OCI-LY7 (cell line): Measurements from ENCODE around the gene CRYL1. TPM values are rescaled to one million over a fixed set of nuclear protein-coding genes. Genes with fewer than 3 reads are reported as not detected.

Source experiments
- BruUV-seq: library from RNA; stranded (reverse); fragments of 400-500 nt; replicated peaks from 2 replicates; lab custom pipeline; 2021; lab: Mats Ljungman, UMichigan
- CTCF ChIA-PET: fragments of 300-600 bp; sonication (Branson Sonifier 250); formaldehyde crosslinking; loops from one replicate; lab custom pipeline; 2022; ENCODE audit warnings: antibody characterized with exemption; ENCODE audit not compliant: unreplicated experiment; lab: Charles Lee
- POLR2A ChIA-PET: fragments of 300-600 bp; sonication (Branson Sonifier 250); formaldehyde crosslinking; loops from one replicate; lab custom pipeline; 2022; ENCODE audit warnings: antibody characterized with exemption; lab: Charles Lee
- DNase-seq: peaks from one replicate; pipeline ENCODE4 v3.0.0-alpha.2; 2015; ENCODE audit warnings: low spot score
- H2AFZ ChIP-seq: fragments of 200-600 bp; sonication (generic), shearing (Covaris generic); 2 replicates; pipeline ENCODE4 v1.6.1; 2014; ENCODE audit warnings: mild to moderate bottlenecking, antibody characterized with exemption, low read length, moderate library complexity
- H3K27ac ChIP-seq: fragments of 200-600 bp; sonication (generic); 2 replicates; pipeline ENCODE4 v1.5.1; 2014; ENCODE audit warnings: mixed run types, low read depth, mild to moderate bottlenecking, moderate library complexity, low read length, inconsistent platforms; ENCODE audit not compliant: poor library complexity, severe bottlenecking
- H3K36me3 ChIP-seq: fragments of 200-600 bp; sonication (generic); 2 replicates; pipeline ENCODE4 v1.6.1; 2014; ENCODE audit warnings: mild to moderate bottlenecking, antibody characterized with exemption, low read length, moderate library complexity, mixed read lengths; ENCODE audit not compliant: insufficient read depth
- H3K4me1 ChIP-seq: fragments of 200-600 bp; sonication (generic); 2 replicates; pipeline ENCODE4 v1.5.1; 2014; ENCODE audit warnings: mild to moderate bottlenecking, low read length; ENCODE audit not compliant: insufficient read depth, poor library complexity, severe bottlenecking
- H3K4me2 ChIP-seq: fragments of 200-600 bp; sonication (generic); 2 replicates; pipeline ENCODE4 v1.6.1; 2014; ENCODE audit warnings: mild to moderate bottlenecking, low read length
- H3K4me3 ChIP-seq: fragments of 200-600 bp; sonication (generic); 2 replicates; pipeline ENCODE4 v1.5.1; 2014; ENCODE audit warnings: mild to moderate bottlenecking, low read depth, low read length; ENCODE audit not compliant: poor library complexity, severe bottlenecking
- H3K79me2 ChIP-seq: fragments of 200-600 bp; sonication (generic); 2 replicates; pipeline ENCODE4 v1.6.1; 2016; ENCODE audit warnings: low read depth, mild to moderate bottlenecking, low read length, moderate library complexity, mixed read lengths; ENCODE audit not compliant: insufficient read depth
- H3K9me2 ChIP-seq: fragments of 200-600 bp; sonication (generic); 2 replicates; pipeline ENCODE4 v1.6.1; 2016; ENCODE audit warnings: mild to moderate bottlenecking, low read length, mixed read lengths; ENCODE audit not compliant: insufficient read depth
- H3K9me3 ChIP-seq: fragments of 200-600 bp; sonication (generic); 2 replicates; pipeline ENCODE4 v1.6.1; 2014; ENCODE audit warnings: mild to moderate bottlenecking, mixed run types, low read length, mixed read lengths
- H4K20me1 ChIP-seq: fragments of 200-600 bp; sonication (generic); 2 replicates; pipeline ENCODE4 v1.6.1; 2014; ENCODE audit warnings: mild to moderate bottlenecking, antibody characterized with exemption, low read length, moderate library complexity, mixed read lengths; ENCODE audit not compliant: insufficient read depth
- EZH2phosphoT487 ChIP-seq: fragments of 200-600 bp; sonication (generic); IDR thresholded peaks from 2 replicates; pipeline ENCODE4 v1.6.1; 2018; ENCODE audit warnings: low read depth, borderline replicate concordance, mild to moderate bottlenecking, mixed run types, antibody characterized with exemption, low read length, moderate library complexity, mixed read lengths
- intact Hi-C: fragments of 100-400 bp; cut with micrococcal nuclease; formaldehyde crosslinking; loops from one replicate; pipeline ENCODE4 v1.10.0; 2022; ENCODE audit not compliant: unreplicated experiment
- total RNA-seq, 2 experiments: library from RNA; depleted of rRNA in 1 of 2; stranded (reverse); fragments of >200 nt in 1 of 2; shearing (Covaris generic) in 1 of 2; gene quantifications; 2 replicates each; pipeline ENCODE4 v1.2.3, GENCODE V29; 2014 to 2022
- TF ChIP-seq, protein P1 (sequence below): fragments of 200-600 bp; sonication (generic); conservative IDR thresholded peaks from 2 replicates; pipeline ENCODE4 v1.5.1; 2014; ENCODE audit warnings: mild to moderate bottlenecking, antibody characterized with exemption, low read length, moderate library complexity, mixed read lengths

CRYL1 gene
- total RNA-seq, 2 experiments from 2014 or later: not detected

GRCh38 chr13:20411638-20412342, 113.9 kb downstream of the CRYL1 start:
- no peak for DNase-seq
- intact Hi-C loops: no loop called here
- Histone ChIP-seq H3K9me3 (no peaks in the 10 kb centered on the region), H3K79me2 (no peaks in the 10 kb centered on the region), H4K20me1 (no peaks in the 10 kb centered on the region), H3K27ac (no peak overlapping the region), H3K4me3 (no peak overlapping the region), H3K36me3 (no peaks in the 10 kb centered on the region), H3K4me1 (no peaks in the 10 kb centered on the region), H2AFZ (no peak overlapping the region), H3K4me2 (no peak overlapping the region), H3K9me2 (no peaks in the 10 kb centered on the region)
- ChIA-PET POLR2A (no interaction called here), CTCF (no interaction called here)
- no TSS peak for BruUV-seq
- TF ChIP-seq, protein P1, sequence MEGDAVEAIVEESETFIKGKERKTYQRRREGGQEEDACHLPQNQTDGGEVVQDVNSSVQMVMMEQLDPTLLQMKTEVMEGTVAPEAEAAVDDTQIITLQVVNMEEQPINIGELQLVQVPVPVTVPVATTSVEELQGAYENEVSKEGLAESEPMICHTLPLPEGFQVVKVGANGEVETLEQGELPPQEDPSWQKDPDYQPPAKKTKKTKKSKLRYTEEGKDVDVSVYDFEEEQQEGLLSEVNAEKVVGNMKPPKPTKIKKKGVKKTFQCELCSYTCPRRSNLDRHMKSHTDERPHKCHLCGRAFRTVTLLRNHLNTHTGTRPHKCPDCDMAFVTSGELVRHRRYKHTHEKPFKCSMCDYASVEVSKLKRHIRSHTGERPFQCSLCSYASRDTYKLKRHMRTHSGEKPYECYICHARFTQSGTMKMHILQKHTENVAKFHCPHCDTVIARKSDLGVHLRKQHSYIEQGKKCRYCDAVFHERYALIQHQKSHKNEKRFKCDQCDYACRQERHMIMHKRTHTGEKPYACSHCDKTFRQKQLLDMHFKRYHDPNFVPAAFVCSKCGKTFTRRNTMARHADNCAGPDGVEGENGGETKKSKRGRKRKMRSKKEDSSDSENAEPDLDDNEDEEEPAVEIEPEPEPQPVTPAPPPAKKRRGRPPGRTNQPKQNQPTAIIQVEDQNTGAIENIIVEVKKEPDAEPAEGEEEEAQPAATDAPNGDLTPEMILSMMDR: no peak
- no peak for TF ChIP-seq EZH2phosphoT487

- Histone ChIP-seq H3K9me2 (no peaks in the 10 kb centered on the region), H3K4me1 (no peaks in the 10 kb centered on the region), H3K9me3 (no peaks in the 10 kb centered on the region), H4K20me1 (no peaks in the 10 kb centered on the region), H3K4me2 (no peak overlapping the region), H3K4me3 (no peak overlapping the region), H3K36me3 (no peaks in the 10 kb centered on the region), H2AFZ (no peak overlapping the region), H3K27ac (no peak overlapping the region), H3K79me2 (no peaks in the 10 kb centered on the region)
- intact Hi-C loops: no loop called here
- ChIA-PET CTCF (no interaction called here), POLR2A (no interaction called here)
- no TSS peak for BruUV-seq
- DNase-seq: no peak
- TF ChIP-seq EZH2phosphoT487: no peak
- TF ChIP-seq, protein P1: no peak
Observed at GRCh38 chr13:20410726-20411125, 114.9 kb downstream of the CRYL1 start.

GRCh38 chr13:20408181-20408580, 117.5 kb downstream of the CRYL1 start:
- H2AFZ ChIP-seq: no peak overlapping the region
- H3K4me3 ChIP-seq: no peak overlapping the region
- no peaks in the 10 kb centered on the region for H3K4me1 ChIP-seq
- H3K36me3 ChIP-seq: no peaks in the 10 kb centered on the region
- intact Hi-C loops: no loop called here
- no peaks in the 10 kb centered on the region for H3K9me3 ChIP-seq
- ChIA-PET POLR2A (no interaction called here), CTCF (no interaction called here)
- H4K20me1 ChIP-seq: no peaks in the 10 kb centered on the region
- TF ChIP-seq EZH2phosphoT487: no peak
- TF ChIP-seq, protein P1: no peak
- no TSS peak for BruUV-seq
- no peaks in the 10 kb centered on the region for H3K9me2 ChIP-seq
- H3K4me2 ChIP-seq: no peak overlapping the region
- no peaks in the 10 kb centered on the region for H3K79me2 ChIP-seq
- no peak overlapping the region for H3K27ac ChIP-seq
- DNase-seq: no peak
